ENCODE results near the gene GALNT9.
"Not testable (repeated sequence)": the region's sequence is repeated elsewhere in the genome, so short reads cannot be mapped to it uniquely, and the experiment has no call there.

The GALNT9 gene

DNA sequence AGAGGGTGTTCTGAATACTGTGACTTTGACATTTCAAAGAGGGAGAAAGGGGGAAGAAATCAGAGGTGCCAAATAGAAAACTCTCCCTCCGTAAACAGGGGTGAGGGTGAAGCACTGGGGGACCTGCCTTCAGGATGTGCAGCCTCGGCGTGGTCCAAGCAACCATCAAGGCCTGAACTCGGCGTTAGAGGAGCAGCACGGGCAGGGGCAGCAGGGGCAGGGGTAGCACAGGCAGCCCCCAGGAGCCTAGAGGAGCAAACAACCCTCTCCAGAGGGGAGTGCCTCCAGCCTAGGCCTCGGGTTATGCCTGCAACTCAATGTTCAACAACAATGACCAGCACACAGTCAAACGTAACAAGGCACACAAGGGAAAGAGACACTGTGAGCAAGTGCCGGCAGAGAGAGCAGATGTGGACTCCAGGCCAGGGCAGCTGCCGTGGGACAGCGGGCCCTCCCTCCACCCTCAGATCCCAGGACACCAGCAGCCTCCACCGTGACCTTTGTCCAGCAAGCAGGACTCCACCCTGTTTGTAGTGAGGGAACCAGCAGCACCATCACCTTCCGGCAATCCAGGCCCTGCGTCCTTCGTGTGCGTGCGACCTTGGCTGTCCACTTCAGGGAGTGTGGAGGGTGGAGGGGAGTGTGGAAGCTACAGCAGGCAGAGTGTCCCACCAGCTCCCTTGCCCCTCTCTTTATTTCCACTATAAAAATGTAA, 18.0 kb downstream of the GALNT9 start:
- no peak overlapping the region for H3K27ac Mint-ChIP-seq
- DNase-seq (ENCODE audit: low spot score): no peak
- H3K27me3 Mint-ChIP-seq (ENCODE audit: low read depth): no peaks in the 10 kb centered on the region
- peaks cover 18% of the 10 kb centered on the region for H3K9me3 Mint-ChIP-seq
- no peaks in the 10 kb centered on the region for H3K4me1 Mint-ChIP-seq (ENCODE audit: low read depth)
- no peak overlapping the region for H3K4me3 Mint-ChIP-seq
- H3K36me3 Mint-ChIP-seq (ENCODE audit: low read depth): no peaks in the 10 kb centered on the region

DNA sequence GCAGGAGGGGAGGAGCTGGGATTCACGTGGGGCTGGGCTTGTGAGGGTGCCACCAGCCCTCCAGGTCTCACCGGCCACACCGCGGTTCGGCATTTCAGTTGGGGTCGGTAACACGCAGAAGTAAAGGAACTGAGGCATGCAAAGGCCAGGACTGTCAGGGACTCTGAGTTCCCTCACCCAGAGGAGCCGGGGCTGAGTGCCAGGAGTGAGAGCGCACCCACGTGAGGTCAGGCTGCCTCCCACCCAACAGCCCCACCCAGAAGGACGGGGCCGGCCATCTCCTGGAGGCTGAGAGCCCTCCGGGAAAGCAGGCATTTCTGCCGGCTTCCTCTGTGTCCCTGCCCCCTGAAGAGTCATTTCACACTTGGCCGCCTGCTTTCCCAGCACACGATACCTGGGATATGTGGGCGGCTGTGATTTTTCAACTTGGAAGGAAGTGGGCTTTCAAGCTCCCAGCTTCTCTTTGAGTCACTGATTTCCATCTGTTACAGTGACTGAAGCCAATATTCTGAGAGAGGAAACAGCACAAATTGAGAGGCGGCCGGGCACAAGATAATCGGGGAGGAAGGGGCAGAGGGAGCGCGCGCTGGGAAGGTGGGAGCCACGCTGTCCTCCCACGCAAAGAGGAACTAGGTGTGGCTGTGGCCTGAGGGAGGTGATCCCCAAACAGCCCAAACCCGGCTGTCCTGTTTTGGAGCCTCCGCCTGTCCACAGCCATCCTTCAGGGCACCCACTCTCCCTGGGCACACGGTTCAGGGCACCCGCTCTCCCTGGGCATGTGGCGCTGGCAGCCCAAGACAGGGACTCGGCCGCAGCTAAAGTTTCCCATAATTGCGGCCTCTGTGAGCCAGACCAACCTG, 19.0 kb downstream of the GALNT9 start:
- H3K9me3 Mint-ChIP-seq: peaks cover 18% of the 10 kb centered on the region
- H3K4me3 Mint-ChIP-seq: no peak overlapping the region
- no peak for DNase-seq (ENCODE audit: low spot score)
- H3K27ac Mint-ChIP-seq: no peak overlapping the region
- H3K27me3 Mint-ChIP-seq (ENCODE audit: low read depth): no peaks in the 10 kb centered on the region
- no peaks in the 10 kb centered on the region for H3K4me1 Mint-ChIP-seq (ENCODE audit: low read depth)
- no peaks in the 10 kb centered on the region for H3K36me3 Mint-ChIP-seq (ENCODE audit: low read depth)

DNA sequence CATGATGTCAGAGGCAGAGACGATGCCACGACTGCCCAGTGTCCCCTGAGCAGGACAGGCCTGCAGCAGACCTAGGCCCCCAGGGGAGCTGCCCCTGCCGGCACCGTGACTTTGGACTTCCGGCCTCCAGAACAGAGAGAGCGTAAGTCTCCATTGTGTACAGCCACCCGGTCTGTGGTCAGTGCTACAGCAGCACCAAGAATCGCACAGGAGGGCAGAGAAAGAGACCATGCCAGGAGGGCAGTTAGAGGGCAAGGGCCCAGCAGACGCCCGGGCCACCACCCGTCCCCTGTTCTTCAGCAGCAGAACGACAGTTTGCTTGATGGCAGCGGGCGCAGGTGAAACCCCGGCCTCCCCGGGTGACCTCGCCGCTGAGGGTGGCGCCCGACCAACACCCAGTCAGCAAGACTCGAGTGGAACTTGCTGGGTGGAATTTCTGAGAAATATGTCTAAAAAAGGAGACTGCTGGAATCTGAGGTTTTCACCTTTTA, 19.7 kb downstream of the GALNT9 start:
- Mint-ChIP-seq H3K9me3 (peaks cover 18% of the 10 kb centered on the region), H3K4me3 (no peak overlapping the region), H3K27me3 (ENCODE audit: low read depth) (no peaks in the 10 kb centered on the region), H3K4me1 (ENCODE audit: low read depth) (no peaks in the 10 kb centered on the region), H3K27ac (no peak overlapping the region), H3K36me3 (ENCODE audit: low read depth) (no peaks in the 10 kb centered on the region)
- no peak for DNase-seq (ENCODE audit: low spot score)

DNA sequence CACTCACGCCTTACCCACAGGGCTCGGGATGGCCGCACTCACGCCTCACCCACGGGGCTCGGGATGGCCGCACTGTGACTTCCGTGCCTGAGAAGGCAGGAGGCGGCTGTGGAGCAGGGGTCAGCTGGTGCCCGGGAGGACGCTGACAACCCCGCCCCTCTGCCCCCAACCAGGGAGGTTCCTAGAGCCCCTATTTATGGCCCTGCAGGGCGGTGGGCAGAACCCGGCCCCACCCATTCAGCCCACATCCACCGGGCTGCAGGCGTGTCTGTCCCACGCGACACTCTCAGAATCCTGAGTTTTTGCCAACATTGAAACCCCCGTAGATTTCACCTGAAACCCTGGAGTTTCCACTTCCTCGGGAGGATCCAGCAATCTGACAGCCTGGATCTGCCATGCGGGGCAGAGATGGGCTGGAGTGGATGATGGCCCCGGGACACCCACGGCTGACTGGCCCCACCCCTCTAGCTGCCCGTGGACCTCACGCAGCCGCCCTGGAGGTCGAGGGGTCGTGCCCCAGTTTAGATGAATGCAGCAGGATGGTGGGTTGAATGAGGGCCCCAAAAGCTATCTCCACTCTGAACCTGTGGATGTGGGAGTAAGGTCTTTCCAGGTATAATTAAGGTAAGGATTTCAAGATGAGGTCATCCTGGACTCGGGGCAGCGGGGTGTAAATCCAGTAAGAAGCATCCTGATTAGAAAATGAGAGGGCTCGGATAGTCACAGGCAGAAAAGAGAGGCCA, 20.4 kb downstream of the GALNT9 start:
- no peaks in the 10 kb centered on the region for H3K36me3 Mint-ChIP-seq (ENCODE audit: low read depth)
- H3K9me3 Mint-ChIP-seq: peaks cover 11% of the 10 kb centered on the region
- H3K4me1 Mint-ChIP-seq (ENCODE audit: low read depth): no peaks in the 10 kb centered on the region
- no peaks in the 10 kb centered on the region for H3K27me3 Mint-ChIP-seq (ENCODE audit: low read depth)
- DNase-seq (ENCODE audit: low spot score): no peak
- H3K4me3 Mint-ChIP-seq: no peak overlapping the region
- H3K27ac Mint-ChIP-seq: no peak overlapping the region

DNA sequence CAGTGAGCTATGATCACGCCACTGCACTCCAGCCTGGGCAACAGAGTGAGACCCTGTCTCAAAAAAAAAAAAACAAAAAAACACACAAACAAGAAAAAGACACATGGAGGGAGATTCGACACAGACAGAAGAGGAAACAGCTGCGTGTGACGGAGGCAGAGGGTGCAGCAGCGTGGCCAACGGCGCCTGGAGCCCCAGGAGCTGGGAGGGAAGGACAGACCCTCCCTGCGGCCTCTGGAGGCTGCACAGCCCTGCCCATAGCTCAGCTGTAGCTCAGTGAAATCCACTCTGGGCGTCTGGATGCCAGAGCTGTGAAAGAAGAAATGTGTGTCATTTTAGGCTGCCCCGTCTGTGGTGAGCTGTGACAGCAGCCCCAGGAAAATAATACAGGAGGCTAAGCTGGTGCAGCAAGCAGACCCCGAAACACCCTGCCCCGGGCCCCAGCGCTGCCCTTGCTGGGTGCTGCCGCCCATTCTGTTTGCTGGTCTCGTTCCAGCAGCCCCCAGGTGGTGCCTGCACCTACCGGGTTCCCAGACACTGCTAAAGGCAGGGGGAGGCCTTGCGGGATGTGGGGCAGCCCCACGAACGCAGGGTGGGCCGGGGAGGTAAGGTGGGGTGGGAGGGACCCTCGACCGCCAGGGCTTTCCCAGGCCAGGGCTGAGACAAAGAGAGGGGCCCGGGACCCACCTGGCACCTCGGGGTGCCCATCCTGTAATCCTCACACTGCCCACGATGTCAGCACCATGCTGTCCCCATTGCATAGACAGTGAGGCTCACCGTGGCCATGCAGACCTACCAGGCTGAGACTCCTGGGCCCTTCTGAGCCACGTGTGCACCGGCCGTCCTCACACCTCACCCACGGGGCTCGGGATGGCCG, 21.2 kb downstream of the GALNT9 start:
- Mint-ChIP-seq H3K9me3 (peaks cover 11% of the 10 kb centered on the region), H3K4me1 (ENCODE audit: low read depth) (no peaks in the 10 kb centered on the region), H3K27me3 (ENCODE audit: low read depth) (no peaks in the 10 kb centered on the region), H3K4me3 (no peak overlapping the region), H3K27ac (no peak overlapping the region), H3K36me3 (ENCODE audit: low read depth) (no peaks in the 10 kb centered on the region)
- DNase-seq (ENCODE audit: low spot score): no peak

DNA sequence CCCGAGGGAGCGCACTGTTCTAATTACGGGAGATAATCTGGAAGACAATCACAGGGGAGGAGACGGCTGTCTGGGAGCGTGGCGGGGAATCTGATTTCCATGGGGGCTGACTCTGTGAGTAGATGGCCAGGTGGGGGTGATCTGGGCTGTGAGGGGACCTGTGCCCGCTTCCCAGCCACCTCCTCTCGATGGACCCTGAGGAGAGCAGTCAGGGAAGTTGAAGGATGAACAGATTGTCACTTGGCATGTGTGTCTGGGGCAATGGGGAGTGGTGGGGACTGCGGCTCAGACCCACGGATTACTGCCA, 22.6 kb downstream of the GALNT9 start:
- Mint-ChIP-seq H3K36me3 (ENCODE audit: low read depth) (no peaks in the 10 kb centered on the region), H3K27ac (no peak overlapping the region), H3K27me3 (ENCODE audit: low read depth) (no peaks in the 10 kb centered on the region), H3K9me3 (peaks cover 13% of the 10 kb centered on the region), H3K4me3 (no peak overlapping the region), H3K4me1 (ENCODE audit: low read depth) (no peaks in the 10 kb centered on the region)
- no peak for DNase-seq (ENCODE audit: low spot score)

DNA sequence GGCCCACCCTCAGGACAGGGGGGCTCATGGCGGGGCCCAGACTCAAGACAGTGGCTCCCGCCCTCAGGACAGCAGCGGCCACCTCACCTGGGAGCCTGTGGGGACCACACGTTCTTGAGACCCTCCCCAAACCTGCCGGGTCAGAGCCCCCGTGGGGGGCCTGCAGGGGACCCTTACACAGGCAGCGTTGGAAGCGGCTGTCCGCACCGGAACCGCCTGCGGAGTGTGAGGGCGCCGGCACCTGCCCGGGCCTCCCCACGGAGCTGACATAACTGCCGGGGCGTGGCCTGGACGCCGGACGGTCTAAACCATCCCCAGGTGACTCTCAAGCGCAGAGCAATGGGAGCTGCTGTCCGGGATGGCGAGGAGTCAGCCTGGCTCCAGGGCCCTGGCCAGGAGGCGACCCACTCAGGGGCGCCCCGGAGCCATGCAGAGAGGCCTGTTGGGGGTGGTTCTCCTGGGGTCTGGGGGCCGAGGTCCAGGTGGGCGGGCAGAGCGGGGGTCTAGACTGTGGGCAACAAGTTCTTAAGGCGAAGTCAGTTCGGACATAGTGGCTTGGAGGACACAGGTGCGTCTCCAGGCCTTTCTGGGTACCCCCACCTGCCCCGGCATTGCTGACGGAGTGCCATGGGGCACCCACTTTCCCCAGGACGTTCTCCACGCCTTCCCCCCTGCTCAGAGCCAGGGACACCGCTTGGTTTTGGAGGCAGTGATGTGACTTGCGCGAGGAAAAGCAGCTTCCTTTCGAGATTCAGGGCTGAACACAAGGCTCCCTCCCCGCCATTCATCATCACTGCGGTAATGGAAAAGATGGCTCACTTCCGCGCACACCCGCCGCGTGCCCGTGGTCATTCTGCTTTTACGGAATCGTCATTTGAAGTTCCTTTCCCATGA, 23.2 kb downstream of the GALNT9 start:
- no peak overlapping the region for H3K27ac Mint-ChIP-seq
- no peak for DNase-seq (ENCODE audit: low spot score)
- no peaks in the 10 kb centered on the region for H3K27me3 Mint-ChIP-seq (ENCODE audit: low read depth)
- no peaks in the 10 kb centered on the region for H3K36me3 Mint-ChIP-seq (ENCODE audit: low read depth)
- no peak overlapping the region for H3K4me3 Mint-ChIP-seq
- no peaks in the 10 kb centered on the region for H3K4me1 Mint-ChIP-seq (ENCODE audit: low read depth)
- H3K9me3 Mint-ChIP-seq: peaks cover 11% of the 10 kb centered on the region

DNA sequence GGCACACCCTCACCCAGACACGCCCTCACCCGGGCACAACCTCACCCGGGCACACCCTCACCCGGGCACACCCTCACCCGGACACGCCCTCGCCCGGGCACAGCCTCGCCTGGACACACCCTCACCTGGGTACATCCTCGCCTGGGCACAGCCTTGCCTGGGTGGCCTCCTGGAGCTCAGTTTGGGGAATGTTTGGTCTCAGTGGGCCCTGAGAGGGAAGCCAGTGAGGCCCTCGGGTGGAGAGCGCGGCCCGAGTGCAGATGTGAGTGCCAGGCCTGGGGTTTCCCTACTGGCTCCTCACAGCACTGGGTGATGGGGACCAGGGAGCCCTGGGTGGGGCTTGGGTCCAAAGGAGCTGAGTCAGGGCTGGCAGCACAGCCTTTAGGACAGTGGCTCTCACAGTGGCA, 23.8 kb downstream of the GALNT9 start:
- H3K27me3 Mint-ChIP-seq (ENCODE audit: low read depth): no peaks in the 10 kb centered on the region
- H3K27ac Mint-ChIP-seq: no peak overlapping the region
- peaks cover 5% of the 10 kb centered on the region for H3K9me3 Mint-ChIP-seq
- H3K4me1 Mint-ChIP-seq (ENCODE audit: low read depth): no peaks in the 10 kb centered on the region
- H3K36me3 Mint-ChIP-seq (ENCODE audit: low read depth): no peaks in the 10 kb centered on the region
- no peak for DNase-seq (ENCODE audit: low spot score)
- H3K4me3 Mint-ChIP-seq: no peak overlapping the region

DNA sequence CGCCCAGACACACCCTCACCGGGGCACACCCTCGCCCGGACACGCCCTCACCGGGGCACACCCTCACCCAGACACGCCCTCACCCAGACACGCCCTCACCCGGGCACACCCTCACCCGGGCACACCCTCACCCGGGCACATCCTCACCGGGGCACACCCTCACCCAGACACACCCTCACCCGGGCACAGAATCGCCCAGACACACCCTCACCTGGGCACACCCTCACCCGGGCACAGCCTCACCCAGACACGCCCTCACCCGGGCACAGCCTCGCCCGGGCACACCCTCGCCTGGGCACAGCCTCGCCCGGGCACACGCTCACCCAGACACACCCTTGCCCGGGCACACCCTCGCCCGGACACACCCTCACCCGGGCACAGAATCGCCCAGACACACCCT, 24.5 kb downstream of the GALNT9 start:
- not testable (repeated sequence) for H3K36me3 Mint-ChIP-seq (ENCODE audit: low read depth); H3K27me3 Mint-ChIP-seq (ENCODE audit: low read depth); H3K9me3 Mint-ChIP-seq; H3K4me1 Mint-ChIP-seq (ENCODE audit: low read depth); DNase-seq (ENCODE audit: low spot score); H3K27ac Mint-ChIP-seq; H3K4me3 Mint-ChIP-seq

DNA sequence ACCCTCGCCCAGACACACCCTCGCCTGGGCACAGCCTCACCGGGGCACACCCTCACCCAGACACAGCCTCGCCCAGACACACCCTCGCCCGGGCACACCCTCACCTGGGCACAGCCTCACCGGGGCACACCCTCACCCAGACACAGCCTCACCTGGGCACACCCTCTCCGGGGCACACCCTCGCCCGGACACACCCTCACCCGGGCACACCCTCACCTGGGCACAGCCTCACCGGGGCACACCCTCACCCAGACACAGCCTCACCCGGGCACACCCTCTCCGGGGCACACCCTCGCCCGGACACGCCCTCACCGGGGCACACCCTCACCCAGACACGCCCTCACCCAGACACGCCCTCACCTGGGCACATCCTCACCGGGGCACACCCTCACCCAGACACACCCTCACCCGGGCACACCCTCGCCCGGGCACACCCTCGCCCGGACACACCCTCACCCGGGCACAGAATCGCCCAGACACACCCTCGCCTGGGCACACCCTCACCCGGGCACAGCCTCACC, 25.5 kb downstream of the GALNT9 start:
- H3K36me3 Mint-ChIP-seq (ENCODE audit: low read depth); H3K4me3 Mint-ChIP-seq; H3K27me3 Mint-ChIP-seq (ENCODE audit: low read depth); DNase-seq (ENCODE audit: low spot score); H3K9me3 Mint-ChIP-seq; H3K4me1 Mint-ChIP-seq (ENCODE audit: low read depth); H3K27ac Mint-ChIP-seq: not testable (repeated sequence)

DNA sequence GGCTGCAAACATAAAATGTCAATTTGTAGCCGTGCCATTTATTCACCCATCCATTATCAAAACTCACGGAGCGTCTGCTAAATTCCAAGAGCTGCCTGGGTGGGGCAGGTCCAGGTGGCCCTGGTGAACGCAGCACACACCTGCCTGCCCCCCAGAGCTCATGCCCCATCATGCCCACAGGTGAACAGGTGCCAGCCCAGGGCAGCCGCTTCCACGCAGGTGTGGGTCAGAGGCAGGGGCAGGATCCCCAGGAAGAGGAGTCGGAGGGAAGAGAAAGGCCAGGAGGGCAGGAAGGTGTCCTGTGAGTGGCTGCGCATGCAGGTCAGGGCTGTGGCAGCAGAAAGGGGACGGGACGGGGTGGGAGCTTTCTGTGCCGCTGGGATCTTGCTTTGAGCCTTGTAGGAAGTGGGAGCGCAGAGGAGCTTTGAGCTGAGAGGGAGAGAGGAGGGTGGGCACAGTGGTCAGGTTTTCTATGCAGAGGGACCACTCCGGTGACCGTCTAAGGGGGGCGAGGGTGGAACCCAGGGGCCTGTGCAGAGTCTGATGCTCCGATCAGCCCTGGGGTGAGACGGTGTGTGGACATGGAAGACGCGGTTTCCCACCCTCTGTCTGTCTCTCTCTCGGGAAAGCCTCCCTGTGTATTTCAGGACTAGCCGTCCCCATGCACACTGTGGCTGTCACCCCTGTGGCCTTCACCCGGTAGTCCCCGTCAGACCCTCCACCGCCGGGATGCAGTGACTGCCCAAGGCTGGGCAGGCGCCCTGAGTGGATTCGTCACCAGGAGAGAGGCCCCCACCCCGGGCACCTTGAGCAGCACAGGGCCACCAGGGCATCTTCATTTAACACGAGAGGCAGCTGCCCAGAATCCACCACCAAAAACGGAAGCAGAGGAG, 26.7 kb downstream of the GALNT9 start:
- Mint-ChIP-seq H3K27me3 (ENCODE audit: low read depth) (no peaks in the 10 kb centered on the region), H3K27ac (no peak overlapping the region), H3K9me3 (peaks cover 5% of the 10 kb centered on the region), H3K4me1 (ENCODE audit: low read depth) (no peaks in the 10 kb centered on the region), H3K4me3 (no peak overlapping the region), H3K36me3 (ENCODE audit: low read depth) (no peaks in the 10 kb centered on the region)
- DNase-seq (ENCODE audit: low spot score): no peak

Data from T-helper 2 cell treated with Interferon-gamma antibody and Interleukin-4, amounts not matched to agents 5 μg/mL and 100 μg/mL, for 36 hours (primary cell).